Renal cortical epithelial cell (primary cell): ENCODE results near the gene GID8. TPM values are rescaled to one million over a fixed set of nuclear protein-coding genes. Genes with fewer than 3 reads are reported as not detected.
A peak's percentile ranks its signal among the peaks of the same experiment; 100 is the strongest.

ENCODE experiments used
- DNase-seq: peaks from one replicate; pipeline ENCODE4 v3.0.0-alpha.2; 2011; ENCODE audit warnings: low read depth
- total RNA-seq: library from RNA; depleted of rRNA; stranded (reverse); fragments of >200 nt; gene quantifications from 2 replicates; pipeline ENCODE4 v1.2.3, GENCODE V29; 2014

Gene GID8
- total RNA-seq, 1 donor from 2014 or later: 47.5 TPM

DNA sequence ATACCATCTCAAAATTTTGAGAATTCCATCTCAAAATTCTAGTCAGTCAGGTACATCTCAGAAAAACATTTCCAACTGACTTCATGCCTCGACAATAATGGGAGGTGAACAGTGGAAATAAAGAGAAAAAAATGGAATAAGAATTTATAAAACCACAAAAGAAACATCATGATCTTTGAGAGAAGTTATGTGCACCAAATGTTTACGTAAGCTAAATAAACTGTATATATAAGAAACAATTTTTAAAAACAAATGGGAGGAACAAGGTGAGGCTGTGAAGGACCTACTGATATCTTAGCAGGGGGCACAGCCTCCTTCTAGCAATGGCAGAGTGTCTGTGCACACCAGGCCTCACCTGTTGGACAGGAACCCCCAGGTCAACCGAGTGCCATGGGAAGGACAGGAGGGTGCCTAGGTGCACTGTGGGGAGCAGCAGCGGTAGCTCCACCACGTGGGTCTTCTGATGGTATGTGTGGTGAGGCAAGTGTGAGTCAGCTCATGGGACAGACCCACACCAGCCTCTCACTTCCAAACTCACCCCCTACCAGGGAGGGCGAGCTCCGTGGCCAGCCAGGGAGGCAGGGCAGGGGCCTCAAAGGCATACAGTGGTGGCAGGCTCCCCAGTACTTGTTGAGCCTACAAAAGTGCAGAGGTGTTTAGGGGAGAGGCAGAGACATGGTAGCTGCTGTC lies 34.9 kb upstream of the GID8 start:
- no peak for DNase-seq

- DNase-seq: no peak
Observed at GRCh38 chr20:62905536-62906117, 32.3 kb upstream of the GID8 start.

GRCh38 chr20:62906209-62906608 lies 31.7 kb upstream of the GID8 start:
- DNase-seq: no peak

DNA sequence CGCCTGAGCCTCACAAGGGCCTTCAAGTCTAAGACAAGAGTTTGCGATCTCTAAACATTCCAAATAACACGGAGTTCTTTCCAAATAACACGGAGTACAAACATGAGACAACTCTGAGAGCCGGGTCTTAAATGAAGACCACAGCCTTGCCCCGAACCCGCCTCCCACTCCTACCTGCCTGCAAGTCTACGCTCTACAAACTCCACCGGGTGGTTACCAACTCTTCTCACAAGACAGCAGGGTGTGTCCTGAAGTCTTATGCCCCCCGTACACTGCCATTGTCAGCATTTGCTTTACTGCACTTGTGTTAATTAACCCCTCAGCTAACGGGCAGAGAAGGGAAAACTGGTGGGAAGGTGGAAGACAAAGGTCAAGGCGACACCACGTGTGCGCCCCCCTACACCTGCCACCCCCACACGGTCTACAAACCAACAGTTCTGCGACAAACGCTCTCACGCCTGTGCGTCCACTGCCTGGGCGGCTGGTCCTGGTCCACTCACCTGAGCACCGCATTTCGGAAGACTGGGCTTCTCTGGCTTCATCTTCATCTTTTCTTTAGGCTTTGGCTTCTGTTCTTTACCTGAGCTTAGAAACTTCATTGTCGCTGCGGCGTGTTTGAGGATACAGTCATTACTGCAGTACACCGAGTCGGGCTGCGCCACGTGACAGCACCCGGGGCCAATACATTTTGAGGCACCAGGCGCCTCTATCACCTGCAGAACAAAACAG lies 31.1 kb upstream of the GID8 start:
- DNase-seq: no peak

DNA sequence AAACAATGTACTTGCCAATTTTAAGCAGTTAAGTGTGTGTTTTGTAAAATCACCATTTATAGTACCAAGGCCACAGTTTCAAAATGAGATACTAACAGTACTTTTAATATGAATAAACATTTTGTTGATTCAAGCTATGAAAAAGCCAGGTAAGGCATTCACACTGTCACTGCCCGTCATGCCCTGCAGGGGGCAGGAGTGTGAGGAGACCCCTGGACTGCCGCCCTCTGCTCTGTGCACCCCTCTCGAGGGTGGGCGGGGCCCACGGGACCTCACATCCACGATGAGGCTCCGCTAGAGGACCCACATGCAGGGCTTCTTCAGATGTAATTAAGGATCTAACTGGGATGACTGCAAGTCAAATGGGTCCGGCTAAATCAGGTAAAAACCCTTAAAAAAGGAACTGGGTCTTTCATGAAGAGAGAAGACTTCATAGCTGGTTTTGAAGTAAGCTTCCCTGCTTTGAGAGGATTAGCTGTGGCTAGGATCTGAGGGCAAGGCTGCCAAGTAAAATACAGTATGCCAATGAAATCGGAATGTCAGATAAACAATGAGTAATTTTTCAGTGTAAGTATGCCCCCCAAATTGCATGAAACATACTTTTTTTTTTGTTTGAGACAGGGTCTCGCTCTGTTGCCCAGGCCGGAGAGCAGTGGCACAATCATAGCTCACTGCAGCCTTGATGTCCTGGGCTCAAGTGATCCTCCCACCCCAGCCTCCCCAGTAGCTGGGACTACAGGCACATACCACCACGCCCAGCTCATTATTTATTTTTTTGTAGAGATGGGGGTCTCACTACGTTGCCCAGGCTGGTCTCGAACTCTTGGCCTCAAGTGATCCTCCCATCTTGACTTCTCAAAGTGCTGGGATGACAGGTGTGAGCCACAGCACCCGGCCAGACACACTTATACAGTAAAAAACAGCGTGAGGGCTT lies 30.3 kb upstream of the GID8 start:
- DNase-seq: no peak

DNA sequence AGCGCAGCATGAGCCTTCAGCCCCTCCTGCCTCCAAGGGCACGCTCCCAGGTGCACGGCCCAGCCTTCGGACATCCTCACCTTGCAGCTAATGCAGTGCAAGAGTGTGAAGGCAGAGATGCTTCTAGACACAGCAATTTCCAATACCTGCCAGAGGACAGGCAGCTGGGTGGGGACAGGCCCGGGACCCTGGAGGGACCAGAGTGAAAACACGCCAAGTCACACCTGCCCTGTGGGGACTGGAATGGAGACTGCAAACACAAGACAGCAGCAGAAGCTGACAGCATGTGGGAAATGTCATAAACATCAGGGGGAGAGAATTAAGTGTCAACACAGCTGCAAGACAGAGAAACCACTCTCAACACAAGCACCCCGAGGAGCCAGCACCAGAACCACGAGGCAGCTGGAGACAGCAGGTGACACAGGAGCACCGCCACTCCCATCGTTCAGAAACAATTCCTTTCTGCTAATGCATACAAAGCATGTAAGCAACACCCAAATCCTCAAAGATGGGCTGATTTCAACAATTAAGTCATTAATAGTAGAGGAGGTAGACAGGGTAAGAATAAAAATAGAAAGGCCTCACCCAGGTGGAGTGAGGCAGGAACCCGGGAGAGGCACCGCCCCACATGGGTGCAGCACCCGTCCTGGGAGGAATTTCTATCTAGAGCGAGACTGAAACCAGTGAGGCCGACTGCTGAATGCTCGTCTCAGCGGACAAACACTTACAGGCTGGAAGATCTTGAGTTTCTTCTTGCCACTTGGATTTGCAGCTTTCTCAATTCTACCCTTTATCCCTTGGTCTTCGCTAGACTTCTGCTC lies 28.8 kb upstream of the GID8 start:
- no peak for DNase-seq

DNA sequence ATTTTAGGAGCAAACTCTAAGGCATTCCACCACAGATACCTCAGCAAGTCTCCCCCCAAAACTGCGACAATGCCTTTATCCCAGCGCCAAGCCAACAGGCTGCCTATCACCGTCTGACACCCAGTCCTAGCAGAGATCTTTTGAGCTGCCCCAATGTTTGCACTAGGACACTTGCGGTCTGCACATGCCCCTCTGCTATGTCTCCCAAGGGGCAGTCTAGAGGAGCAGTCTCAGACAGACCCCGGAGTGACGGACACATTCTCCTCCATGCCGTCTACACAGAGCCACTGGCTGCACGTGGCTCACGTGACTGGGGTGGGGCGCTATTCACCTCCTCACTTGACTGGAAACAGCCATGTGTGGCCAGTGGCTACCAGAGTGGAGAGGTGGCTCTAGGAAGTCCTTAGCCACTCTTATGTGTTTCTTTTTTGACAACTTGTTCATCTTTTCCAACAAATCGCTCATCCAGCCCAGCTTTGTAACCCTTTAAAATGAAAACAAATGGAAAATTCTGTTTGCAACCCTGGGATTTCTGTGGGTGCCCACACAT lies 27.7 kb upstream of the GID8 start:
- no peak for DNase-seq

DNA sequence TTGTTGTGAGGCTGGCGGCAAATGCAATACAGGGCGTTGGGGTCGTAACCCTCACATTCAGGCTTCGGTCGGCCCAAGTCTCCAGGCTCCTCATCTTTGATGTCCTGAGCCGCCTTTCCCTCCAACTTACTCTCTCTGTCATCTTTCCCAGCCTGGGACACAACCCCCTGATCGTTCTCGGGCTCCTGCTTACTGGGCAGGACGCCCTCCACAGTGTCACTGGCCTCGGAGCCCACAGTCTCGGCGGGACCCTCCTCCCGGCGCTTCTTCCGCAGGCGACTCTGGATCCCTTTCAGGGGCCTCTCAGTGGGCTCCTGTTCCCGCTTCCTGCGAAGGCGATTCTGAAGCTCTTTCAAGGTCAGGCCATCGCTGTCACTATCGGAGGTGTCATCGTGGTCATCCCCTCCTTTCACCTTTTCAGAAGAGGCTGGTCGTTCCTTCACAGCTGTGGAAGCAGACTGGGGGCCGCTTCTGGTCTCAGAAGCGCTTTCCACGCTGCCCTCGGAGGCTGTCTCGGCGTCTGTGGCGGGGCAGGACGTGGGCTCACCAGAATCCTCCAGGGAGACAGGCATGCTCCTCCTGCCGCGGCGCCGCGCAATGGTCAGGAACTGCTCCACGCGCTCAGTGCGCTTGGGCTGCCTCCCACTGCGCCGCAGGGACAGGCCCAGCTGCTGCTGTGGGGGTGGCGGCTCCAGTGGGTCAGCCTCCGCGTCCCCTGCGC lies 27.0 kb upstream of the GID8 start:
- DNase-seq: no peak

GRCh38 chr20:62911701-62912280 lies 26.2 kb upstream of the GID8 start:
- no peak for DNase-seq

DNA sequence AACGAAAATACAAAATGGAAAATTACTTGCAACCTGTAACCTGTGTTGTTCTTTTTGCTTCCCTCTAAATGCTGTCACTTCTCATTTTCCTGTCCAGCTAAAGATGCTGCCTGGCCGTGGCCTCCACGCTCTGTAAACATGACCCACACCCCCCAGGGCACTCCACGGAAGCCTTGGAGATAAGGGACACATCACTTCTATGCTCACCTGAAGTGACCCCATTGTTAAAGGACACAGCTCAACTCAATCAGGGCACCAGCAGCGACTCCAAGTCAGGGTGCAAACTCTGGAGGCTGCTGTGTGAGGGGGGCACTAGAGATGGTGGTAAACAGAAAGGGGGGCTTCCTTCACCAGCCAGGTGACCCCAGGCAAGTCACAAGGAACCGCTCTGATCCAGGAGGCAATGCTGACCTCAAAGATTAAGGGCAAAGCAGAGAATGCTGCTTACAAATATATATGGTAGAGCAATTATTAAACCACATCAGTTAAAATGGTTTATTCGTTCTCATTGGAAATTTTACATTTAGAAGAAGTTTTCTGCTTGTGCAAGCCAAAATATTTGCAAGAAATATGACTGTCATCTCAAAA lies 24.8 kb upstream of the GID8 start:
- no peak for DNase-seq

GRCh38 chr20:62914436-62914835 lies 23.5 kb upstream of the GID8 start:
- no peak for DNase-seq

DNA sequence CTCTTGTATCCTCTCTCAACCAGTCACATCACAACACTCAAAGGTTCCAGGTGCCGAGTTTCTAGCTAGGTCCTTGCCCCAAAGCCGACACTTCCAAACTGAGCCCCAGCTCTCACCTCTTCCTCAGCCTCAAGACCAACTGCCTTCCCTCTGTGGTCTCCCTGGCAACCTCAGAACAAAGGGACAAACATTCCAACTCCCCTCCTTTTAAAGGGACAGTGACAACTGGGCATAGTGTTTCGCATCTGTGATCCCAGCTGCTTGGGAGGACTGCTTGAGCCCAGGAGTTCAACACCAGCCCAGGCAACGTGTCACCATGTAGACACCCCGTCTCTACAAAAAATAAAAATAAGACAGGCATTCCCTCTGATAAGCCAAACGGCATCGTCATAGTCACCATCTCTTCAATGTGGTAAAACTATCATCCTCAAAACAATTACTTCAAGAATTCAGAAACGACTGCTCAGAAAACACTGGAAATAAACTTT lies 22.9 kb upstream of the GID8 start:
- peak; percentile 66 for DNase-seq

- no peak for DNase-seq
Observed at GRCh38 chr20:62916703-62917476, 21.1 kb upstream of the GID8 start.

DNA sequence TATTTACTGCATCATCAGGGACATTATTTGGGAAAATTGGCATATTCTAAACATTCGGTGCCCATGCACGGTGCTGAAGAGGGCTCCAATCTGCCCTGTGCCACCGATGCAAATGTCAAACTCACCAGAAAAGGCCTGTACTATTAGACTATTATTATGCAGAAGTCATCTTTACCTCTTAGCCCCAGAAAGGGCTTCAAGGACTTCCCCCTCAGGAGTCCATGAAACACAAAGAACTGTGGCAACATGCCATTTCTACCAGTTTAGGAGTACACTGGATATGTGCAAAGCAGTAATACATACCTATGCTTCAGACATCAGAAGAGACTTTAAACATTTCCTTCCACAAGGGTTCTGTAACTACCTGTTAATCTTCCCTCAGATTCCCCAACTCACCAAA lies 20.2 kb upstream of the GID8 start:
- no peak for DNase-seq

DNA sequence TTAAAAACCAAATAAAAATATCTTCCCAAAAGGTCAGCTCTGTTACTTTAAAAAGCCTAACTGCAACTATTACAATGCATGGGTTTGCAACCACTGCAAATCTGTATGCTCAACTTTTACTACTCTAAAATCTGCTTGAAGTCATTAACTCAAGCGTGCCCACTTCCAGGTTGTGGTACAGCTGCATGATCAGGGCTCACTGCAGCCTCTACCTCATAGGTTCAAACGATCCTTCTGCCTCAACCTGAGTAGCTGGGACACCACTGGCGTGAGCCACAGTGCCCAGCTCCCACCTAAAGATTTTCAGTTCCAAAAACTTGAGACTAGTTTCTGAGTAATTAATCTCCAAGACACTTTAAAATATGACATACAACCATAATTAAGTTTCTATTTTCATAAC lies 19.8 kb upstream of the GID8 start:
- DNase-seq: no peak

GRCh38 chr20:62918831-62919230 lies 19.1 kb upstream of the GID8 start:
- no peak for DNase-seq

DNA sequence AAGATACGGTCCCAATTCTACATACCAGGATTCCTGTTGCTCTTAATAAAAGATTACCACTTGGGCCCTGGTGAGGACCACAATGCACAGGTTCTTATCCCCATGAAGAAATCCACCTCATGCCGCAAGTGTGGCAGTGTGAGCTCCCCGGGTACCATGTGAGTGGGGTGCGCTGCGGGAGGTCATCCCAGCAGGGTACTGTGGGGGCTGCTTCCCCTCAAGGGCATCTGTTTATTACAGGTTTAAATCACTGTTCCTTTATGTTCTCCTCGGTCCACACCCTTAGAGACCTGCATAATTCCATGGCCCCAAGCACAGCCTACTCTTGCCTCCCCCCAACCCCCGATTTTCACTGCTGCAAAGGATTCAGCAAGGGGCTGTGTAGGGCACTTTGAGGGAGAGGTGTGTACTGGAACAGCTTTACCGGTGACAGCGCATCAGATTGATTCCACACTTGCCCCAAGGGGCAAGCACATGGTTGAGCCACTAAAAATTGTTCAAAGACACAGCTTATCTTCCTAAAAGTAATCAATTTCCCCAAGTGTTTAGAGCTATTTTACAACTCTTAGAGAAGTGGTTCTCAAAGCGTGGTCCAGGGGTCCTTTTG lies 17.8 kb upstream of the GID8 start:
- no peak for DNase-seq

- DNase-seq: peak; percentile 72
Observed at GRCh38 chr20:62921119-62921687, 16.7 kb upstream of the GID8 start.
